ENCODE measurements around the gene FOXA1.

DNA sequence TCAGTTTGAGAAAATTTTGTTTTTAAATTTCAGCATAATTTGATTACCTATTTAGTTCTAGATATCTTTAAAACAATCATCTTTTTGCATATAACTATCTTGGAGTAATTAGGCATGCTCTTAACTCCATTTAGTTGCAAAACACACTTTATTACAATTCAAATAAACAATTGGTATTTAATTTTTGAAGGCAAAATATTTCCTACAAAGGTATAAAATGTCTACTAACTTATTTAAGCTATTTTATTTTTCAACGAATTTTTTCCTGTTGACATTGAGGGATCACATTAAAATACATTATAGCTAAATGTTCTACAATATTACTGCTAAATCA is 8.3 kb downstream of the FOXA1 start:
- TF ChIP-seq, protein P1, sequence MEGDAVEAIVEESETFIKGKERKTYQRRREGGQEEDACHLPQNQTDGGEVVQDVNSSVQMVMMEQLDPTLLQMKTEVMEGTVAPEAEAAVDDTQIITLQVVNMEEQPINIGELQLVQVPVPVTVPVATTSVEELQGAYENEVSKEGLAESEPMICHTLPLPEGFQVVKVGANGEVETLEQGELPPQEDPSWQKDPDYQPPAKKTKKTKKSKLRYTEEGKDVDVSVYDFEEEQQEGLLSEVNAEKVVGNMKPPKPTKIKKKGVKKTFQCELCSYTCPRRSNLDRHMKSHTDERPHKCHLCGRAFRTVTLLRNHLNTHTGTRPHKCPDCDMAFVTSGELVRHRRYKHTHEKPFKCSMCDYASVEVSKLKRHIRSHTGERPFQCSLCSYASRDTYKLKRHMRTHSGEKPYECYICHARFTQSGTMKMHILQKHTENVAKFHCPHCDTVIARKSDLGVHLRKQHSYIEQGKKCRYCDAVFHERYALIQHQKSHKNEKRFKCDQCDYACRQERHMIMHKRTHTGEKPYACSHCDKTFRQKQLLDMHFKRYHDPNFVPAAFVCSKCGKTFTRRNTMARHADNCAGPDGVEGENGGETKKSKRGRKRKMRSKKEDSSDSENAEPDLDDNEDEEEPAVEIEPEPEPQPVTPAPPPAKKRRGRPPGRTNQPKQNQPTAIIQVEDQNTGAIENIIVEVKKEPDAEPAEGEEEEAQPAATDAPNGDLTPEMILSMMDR (IDR thresholded peaks at IDR 0.05) = no peak
- TF ChIP-seq EP300 (IDR thresholded peaks at IDR 0.05) = no peak
- TF ChIP-seq POLR2AphosphoS5 (IDR thresholded peaks at IDR 0.05) = no peak

Measured in gastroesophageal sphincter (tissue), 3 donors.